GM21367 (cell line): ENCODE measurements around the gene SPATA21.
A peak's percentile ranks its signal among the peaks of the same experiment; 100 is the strongest.

Experiments used
- ATAC-seq: cut with Tn5 transposase; IDR thresholded peaks from one replicate; pipeline ENCODE4 v1.9.1; 2021; ENCODE audit not compliant: unreplicated experiment

The SPATA21 gene

DNA sequence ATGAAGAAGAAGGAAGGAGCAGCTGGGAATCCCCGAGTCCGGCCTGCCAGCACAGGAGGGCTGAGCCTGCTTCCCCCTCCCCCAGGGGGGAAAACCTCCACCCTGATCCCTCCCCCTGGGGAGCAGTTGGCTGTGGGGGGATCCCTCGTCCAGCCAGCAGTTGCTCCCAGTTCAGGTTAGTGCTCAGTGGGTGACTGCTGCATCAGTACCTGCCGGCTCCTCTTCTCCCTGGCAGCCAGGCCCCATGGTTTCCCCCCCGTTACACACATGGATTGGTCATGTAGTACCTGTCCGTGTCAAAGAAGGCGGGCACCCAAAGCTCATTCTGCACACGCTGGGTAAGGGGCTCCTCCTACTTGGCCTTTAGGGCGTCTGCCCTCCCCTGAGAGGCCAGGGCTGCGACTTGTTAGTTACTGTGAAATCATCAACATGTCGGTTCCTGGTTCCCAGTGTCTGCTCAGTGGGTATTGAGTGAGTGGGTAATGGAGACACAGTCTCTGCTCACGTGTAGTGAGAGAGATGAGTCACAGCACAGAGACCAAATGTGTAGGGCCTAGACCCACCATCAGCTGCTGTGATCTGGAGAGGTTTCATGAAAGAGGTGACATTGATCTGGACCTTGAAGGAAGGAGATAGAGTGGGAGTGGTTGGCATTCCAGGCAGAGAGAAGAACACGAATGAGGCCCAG lies 14.8 kb upstream of the SPATA21 start:
- no peak for ATAC-seq

DNA sequence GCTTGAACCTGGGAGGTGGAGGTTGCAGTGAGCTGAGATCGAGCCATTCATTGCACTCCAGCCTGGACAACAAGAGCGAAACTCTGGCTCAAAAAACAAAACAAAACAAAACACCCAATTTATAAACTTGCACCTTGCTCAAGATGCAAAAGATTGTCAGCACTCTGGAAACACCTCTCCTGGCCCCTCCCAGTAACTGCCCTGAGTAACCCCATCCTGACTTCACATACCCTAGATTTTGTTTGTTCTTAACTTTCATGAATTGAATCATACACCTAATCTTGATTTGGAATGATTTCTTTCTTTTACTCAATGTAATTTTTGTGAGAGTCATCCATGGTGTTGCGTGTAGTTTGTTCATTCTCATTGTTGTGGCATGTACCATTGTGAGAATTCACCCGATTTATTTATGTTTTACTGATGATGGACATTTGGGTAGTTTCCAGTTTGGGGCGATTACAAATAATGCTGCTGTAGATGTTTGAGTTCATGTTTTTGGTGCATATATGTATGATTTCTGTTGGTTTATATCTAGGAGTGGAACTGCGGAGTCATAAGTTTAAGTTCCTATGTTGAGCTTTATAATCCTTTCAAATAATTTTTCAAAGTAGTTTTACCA lies 13.7 kb upstream of the SPATA21 start:
- ATAC-seq: no peak

DNA sequence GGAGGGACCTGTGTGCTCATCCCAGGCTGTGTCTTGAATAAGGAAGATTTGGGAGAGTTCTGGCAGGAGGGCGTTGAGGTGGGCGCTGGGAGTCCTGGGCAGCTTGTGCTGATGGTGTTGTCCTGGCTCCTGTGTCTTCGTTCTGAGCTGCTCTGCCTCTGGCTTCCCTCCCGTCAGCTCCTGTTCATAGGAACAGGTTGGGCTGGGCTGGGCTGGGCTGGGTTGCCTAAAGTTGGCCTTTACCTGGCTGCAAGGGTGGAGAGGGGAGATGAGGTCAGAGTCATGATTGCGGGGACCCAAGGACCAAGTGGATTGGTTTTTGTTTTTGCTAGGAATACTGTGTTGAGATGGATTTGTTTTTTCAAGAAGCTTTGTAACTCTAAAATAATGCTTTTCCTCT lies 12.4 kb upstream of the SPATA21 start:
- ATAC-seq: no peak

DNA sequence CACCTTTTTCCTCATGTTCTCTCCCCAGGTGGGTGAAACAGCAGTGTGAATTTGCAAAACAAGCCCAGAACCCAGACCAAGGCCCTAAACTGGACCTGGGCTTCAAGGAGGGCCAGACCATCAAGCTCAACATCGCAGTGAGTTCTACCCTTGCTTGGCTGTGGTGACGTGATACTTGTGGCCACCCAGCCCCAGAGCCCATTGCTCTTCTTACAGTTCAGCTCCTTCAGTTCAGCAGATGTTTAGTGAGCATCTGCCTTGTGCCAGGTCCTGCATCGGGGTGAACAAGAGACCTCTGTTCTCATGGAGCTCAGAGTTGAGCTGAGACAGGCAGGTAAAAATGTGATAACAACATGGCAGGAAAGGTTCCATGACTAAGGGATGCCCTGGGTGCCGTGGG lies 11.8 kb upstream of the SPATA21 start:
- ATAC-seq: no peak

DNA sequence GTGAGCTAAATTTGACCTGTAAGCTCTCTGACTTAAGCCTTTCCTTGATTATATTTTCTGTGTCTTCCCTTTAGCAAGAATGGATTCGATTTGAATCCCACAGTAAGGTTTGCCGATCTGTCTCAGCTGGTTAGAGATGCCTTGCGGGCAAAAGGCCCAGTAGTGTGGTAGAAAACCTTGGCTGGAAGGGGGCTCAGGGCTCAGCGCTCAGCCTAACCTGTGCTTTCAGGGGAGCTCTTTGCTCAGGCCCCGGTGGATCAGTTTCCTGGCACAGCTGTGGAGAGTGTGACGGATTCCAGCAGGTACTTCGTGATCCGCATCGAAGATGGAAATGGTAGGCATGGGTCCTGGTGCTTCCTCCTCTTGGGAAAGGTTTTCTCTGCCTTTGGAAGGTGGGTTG lies 10.4 kb upstream of the SPATA21 start:
- ATAC-seq: no peak

DNA sequence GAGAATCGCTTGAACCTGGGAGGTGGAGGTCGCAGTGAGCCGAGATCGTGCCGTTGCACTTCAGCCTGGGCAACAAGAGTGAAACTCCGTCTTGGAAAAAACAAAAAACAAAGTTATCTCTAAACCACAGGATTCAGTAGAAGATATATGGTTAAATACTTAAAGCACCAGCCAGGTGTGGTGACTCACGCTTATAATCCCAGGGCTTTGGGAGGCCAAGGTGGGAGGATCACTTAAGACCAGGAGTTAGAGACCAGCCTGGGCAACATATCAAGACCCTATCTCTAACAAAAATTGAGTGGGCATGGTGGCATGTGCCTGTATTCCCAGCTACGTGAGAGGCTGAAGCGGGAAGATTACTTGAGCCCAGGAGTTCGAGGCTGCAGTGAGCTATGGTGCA lies 8.9 kb upstream of the SPATA21 start:
- no peak for ATAC-seq

DNA sequence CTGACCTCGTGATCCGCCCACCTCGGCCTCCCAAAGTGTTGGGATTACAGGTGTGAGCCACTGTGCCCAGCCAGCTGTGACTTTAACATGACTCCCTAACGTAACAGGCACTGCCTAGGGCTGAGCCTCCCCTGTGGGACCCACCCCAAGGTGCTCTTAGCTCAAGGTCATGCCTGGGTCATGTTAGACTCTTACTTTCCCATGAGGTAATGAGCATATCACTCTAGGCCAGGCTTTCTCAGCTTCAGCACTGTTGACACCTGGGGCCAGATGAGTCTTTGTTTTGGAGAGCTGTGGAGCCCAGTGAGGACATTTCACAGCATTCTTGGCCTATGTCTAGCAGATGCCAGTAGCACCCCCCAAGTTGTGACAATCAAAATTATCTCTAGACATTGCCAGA lies 7.8 kb upstream of the SPATA21 start:
- ATAC-seq: no peak

DNA sequence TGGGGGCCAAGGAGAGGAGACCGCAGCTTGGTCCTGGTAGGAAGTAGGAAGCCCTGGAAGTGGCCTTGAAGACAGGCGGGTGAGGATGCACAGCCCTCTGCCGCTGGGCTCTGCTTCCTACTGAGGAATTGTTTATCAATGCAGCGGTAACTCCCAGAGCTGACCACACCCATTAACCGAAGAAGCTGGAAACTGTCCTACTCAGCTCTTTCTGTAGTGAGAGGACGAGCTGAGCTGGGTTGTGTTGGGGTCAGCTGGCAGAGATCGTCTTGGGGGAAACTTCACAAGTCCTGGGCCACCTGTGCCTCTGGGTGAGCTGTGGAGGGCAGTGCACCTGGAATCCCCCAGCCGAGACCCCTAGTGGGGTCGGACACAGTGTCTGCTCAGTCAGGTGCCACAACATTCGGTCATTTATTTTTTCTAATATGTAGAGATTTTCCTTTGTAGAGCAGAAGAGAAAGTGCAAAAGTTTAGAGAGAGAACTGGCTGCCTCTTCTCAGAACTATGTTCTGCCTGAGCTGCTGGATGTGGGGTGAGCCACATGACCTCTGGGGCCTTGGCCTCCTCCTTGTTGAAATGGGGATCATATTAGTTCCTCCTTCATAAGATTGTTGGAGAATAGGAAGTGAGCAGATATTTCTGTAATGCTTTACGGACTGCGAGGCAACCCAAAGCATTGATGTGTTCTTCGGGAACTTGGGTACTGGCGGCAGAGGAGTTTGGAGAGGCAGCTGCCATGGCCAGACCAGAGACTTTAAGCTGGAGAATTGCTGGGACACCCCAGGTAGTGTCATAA lies 6.9 kb upstream of the SPATA21 start:
- ATAC-seq: no peak

DNA sequence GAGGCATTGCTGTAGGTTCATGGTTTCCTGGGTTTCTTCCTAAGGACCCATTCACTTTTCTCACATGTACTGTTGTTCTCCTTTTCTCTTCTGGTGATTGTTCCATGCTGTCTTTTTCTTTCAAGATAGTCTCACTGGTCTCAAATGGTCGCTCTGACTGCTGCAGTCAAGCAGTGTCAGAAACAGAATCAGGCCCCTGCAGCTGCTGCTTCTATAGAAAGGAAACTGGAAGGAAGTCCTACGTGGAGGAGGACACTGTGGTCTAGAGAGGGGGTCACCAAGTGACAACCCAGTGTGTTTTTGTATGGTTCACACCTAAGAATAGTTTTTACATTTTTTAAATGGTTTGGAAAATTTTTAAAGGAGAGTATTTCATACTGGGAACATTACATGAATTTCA lies 5.7 kb upstream of the SPATA21 start:
- no peak for ATAC-seq

DNA sequence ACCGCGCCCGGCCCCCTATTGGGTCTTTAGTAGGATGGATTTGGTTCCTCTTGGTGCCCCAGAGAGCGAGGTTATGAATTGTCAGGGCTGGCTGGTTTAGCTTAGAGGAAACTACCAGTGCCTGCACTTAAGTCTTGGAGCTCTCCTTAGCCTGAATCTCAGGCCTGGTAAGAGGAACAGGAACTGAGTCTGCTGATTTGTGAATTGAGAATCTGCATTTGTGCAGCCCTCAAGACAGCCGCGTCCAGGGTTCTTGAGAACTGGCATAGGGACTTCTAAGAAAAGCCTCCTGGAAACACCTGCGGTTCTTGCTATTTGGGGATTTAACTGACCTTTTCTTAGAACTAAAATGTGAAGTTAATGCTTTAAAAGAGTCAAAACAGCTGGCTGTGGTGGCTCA lies 5.0 kb upstream of the SPATA21 start:
- ATAC-seq: no peak

DNA sequence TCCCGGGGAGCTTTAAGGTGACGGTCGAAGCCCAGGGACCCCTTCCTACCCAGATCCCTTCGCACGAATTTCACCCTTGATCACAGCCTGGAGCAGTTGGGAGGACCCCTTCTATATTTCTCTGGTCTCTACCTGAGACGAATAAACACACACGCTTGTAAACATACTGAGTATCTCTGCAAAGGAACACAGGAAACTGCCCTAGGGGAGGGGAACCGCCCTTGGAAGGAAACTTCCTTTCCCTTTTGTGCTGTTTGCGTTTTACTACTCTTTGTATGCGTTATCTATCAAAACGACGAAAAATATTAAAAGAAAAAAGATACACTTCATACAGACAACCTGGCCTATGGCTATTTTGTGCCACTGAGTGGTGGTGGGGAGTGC lies 4.0 kb upstream of the SPATA21 start:
- no peak for ATAC-seq

DNA sequence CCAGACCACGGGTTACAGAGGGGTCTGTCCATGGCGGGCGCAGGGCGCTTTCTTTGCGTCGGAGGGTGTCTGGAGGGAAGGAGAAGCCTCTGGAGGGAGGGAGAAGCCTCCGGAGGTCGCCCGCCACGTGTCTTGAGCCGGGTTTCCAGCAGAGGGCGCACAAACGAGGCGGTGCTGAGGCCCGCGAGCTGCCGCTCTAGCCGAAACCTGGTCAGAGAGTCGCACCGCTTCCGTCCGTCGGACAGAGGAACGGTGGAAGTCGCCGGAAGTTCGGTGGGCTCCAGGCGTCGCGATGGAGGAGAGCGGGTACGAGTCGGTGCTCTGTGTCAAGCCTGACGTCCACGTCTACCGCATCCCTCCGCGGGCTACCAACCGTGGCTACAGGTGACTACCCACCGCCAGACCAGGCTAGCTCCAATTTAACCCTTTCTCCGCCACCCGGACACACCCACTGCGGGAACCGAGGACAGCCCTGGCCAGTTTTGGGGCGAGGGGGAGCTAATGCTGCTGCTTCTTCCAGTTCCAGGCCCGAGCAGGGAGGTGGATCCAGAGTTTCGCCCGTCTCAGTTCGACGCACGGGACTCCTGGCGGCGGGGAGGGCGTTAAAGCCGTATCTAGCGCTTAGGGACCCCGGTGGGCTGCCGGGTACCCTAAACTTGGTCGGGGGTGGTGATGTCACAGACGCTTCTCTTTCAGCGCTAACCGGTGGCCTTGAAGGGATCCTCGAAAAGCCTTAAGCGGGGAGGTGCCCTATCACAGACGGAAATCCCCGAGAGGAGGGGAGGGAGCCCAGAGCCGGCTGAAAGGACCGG lies 3.5 kb upstream of the SPATA21 start, which contains the start of gene NECAP2:
Gene NECAP2, plus strand, starts transcription at position 255 of the 812 bp plus-strand sequence. Its CDS starts 38 bp downstream, at position 293.
- ATAC-seq: peak; percentile 70

DNA sequence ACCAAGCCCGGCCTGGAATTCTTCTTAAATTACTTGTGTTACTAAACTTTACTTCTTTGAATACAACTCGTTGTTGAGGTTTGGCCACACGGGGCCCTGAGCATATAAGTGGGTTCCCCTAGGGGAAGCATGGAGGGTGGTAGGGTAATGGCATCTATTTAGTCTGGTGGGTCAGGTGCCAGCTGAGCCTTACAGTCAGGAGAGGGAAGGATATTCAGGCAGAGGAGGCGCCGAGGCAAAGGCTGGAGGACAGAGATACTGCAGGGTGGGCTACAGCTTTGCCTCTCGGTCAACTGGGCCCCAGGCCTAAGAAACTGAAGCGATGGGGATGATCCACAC lies 2.9 kb upstream of the SPATA21 start:
- peak; percentile 15 for ATAC-seq

DNA sequence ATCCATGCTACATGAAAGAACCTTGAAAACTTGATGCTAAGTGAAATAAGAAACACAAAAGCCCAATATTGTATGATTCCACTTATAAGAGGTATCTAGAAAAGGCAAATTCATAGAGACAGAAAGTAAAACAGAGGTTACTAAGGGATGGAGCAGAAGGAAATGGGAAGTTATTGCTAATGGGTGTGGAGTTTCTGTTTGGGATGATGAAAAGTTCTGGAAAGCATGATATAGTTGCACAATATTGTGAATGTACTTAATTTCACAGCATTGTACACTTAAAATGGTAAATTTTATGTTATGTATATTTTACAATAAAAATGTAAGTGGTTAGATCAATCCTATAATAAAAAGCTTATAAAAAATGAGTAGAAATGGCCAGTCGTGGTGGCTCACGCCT lies 1.7 kb upstream of the SPATA21 start:
- no peak for ATAC-seq

DNA sequence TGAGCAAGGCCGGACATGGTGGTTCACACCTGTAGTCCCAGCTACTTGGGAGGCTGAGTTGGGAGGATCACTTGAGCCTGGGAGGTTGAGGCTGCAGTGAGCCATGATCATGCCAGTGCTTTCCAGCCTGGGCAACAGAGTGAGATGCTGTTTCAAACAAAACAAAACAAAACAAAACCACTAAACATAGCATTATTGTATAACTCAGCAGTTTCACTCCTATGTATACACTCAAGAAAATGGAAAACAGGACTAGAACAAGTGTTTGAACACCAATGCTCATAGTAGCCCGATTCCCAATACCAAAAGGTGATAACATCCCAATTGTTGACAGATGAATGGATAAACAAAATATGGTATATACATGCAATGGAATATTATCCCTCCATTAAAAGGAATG lies 1.3 kb upstream of the SPATA21 start:
- no peak for ATAC-seq

DNA sequence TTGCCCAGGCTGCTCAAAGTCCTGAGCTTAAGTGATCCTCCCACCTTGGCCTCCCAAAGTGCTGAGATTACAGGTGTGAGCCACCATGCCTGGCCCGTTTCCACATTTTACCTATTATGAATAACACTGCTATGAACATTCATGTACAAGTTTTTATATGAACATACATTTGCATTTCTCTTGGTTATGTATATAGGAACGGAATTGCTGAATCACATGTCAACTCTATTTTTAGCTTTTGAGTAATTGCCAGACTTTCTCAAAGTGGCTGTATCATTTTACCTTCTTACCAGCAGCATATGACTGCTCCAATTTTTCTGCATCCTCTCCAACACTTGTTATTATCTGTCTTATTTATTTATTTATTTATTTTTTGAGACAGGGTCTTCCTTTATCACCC lies 2.7 kb downstream of the SPATA21 start:
- ATAC-seq: no peak

DNA sequence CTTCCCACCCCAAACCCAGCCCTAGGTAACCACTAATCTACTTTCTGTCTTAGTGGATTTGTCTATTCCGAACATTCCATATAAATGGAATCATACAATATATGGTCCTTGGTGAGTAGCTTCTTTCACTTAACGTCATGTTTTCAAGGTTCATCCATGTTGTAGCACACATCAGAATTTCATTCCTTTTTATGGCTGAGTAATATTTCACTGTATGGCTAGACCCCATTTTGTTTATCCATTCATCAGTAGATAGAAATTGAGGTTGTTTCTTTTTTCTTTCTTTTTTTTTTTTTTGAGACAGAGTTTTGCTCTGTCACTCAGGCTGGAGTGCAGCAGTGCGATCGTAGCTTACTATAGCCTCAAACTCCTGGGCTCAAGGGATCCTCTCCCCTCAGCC lies 3.2 kb downstream of the SPATA21 start:
- no peak for ATAC-seq

DNA sequence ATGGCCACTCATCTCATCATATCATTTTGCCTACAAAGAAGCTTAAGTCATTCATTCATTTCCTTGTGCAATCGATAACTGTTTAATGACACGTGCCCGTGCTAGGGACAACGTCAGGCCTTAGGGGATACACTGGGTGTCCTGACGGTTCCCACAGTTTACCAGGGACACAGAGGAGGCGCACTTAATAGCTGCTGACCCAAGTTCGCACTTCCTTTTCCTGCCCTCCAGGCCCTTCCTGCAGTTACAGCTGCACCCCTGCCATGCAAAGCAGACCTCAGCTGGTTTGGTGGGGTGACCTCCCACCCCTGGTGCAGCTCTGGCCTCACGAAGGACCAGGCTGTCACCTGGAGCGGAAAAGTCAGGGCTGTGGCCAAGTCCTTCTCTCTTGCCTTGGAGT lies 4.2 kb downstream of the SPATA21 start:
- ATAC-seq: no peak

DNA sequence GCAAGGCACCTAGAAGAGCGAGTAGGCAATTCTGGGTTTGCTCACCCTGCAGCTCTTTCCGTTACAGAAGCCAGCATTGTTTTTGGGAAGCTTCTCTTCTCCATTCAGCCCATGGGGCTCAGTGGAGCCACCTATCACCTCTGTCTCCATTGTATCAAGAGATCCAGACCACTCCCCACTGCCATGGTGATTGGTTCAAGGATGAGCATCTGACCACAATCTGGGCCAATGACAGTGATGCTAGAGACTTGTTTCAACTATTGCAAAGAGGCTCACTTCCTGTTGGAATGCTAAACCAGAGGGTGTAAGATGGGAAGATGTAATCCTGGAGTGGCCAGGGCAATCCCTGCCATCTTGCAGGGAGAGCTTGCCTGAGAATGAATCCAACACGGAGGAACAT lies 6.6 kb downstream of the SPATA21 start:
- ATAC-seq: no peak

DNA sequence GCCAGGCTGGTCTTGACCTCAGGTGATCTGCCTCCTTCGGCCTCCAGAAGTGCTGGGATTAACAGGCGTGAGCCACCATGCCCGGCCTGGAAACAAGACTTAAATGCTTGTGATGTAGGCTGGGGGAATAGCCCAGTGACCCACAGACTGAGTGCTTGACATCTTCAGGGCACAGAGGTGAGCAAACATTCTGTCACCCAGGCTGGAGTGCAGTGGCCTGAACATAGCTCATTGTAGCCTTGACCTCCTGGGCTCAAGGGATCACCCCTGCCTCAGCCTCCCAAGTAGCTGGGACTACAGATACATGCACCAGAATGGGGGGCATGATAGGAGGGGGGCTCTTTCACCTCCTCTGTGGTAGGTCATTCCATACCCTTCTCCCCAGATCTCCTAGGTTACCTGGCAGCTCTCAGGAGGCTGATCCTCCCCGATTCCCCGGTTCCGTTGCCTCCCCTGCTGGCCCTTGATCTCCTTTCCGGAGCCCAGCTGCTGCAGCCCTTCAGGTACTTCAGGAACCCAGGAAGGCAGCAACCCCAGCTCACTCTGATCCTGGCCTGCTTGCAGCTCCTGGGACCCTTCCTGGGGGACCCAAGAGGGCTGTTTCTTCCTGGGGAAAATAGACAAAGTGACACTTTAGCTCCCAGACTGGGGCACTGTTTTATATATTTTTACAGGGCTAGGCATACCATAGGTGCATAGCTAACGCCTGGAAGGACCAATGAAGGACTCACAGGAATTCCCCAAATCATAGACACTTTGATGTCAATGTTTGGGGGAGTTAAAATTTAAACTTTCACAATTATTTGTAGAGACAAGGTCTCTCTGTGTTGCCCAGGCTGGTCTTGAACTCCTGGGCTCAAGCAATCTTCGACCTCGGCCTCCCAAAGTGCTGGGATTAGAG lies 11.8 kb downstream of the SPATA21 start:
- ATAC-seq: no peak
